ENCODE data around the gene CCDC70.

CCDC70 gene

GRCh38 chr13:51879133-51879532 lies 17.4 kb downstream of the CCDC70 start:
- TF ChIP-seq, protein P1, sequence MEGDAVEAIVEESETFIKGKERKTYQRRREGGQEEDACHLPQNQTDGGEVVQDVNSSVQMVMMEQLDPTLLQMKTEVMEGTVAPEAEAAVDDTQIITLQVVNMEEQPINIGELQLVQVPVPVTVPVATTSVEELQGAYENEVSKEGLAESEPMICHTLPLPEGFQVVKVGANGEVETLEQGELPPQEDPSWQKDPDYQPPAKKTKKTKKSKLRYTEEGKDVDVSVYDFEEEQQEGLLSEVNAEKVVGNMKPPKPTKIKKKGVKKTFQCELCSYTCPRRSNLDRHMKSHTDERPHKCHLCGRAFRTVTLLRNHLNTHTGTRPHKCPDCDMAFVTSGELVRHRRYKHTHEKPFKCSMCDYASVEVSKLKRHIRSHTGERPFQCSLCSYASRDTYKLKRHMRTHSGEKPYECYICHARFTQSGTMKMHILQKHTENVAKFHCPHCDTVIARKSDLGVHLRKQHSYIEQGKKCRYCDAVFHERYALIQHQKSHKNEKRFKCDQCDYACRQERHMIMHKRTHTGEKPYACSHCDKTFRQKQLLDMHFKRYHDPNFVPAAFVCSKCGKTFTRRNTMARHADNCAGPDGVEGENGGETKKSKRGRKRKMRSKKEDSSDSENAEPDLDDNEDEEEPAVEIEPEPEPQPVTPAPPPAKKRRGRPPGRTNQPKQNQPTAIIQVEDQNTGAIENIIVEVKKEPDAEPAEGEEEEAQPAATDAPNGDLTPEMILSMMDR (IDR thresholded peaks at IDR 0.05): no peak
- Histone ChIP-seq H3K9me3 (no peaks in the 10 kb centered on the region), H3K36me3 (no peaks in the 10 kb centered on the region), H3K4me3 (no peak overlapping the region), H3K4me1 (no peaks in the 10 kb centered on the region), H3K27ac (no peak overlapping the region), H3K27me3 (no peaks in the 10 kb centered on the region)
- no peak for DNase-seq
- intact Hi-C loops (cut with DNase I; ENCODE audit: low total_unique reads): no loop called here

DNA sequence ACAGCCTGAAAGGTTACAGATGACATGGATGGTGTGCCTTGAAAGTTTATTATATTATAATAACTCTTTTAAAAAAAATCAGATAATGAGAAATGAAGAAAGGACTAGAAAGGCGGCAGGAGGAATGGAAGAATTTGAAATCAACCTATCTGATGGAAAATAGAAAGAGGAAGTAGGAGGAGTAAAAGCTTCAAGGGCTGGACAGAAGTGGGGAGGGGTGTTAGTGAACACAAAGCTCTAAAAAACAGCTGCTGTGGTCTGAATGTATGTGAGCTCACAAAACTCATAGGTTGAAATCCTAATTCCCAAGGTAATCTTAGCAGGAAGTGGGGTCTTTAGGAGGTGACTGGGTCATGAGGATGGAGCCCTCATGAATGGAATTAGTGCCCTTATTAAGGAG lies 19.5 kb downstream of the CCDC70 start:
- no peaks in the 10 kb centered on the region for H3K4me1 ChIP-seq
- H3K36me3 ChIP-seq: no peaks in the 10 kb centered on the region
- TF ChIP-seq, protein P1 (IDR thresholded peaks at IDR 0.05): no peak
- no peak overlapping the region for H3K27ac ChIP-seq
- H3K27me3 ChIP-seq: no peaks in the 10 kb centered on the region
- intact Hi-C loops (cut with DNase I; ENCODE audit: low total_unique reads): no loop called here
- H3K4me3 ChIP-seq: no peak overlapping the region
- no peak for DNase-seq
- H3K9me3 ChIP-seq: no peaks in the 10 kb centered on the region

- Histone ChIP-seq H3K4me3 (no peak overlapping the region), H3K9me3 (no peaks in the 10 kb centered on the region), H3K36me3 (no peaks in the 10 kb centered on the region), H3K4me1 (no peaks in the 10 kb centered on the region), H3K27me3 (no peaks in the 10 kb centered on the region), H3K27ac (no peak overlapping the region)
- TF ChIP-seq, protein P1 (IDR thresholded peaks at IDR 0.05): no peak
- intact Hi-C loops (cut with DNase I; ENCODE audit: low total_unique reads): no loop called here
- no peak for DNase-seq
These were observed 20.9 kb downstream of the CCDC70 start for GRCh38 chr13:51882570-51883225.

DNA sequence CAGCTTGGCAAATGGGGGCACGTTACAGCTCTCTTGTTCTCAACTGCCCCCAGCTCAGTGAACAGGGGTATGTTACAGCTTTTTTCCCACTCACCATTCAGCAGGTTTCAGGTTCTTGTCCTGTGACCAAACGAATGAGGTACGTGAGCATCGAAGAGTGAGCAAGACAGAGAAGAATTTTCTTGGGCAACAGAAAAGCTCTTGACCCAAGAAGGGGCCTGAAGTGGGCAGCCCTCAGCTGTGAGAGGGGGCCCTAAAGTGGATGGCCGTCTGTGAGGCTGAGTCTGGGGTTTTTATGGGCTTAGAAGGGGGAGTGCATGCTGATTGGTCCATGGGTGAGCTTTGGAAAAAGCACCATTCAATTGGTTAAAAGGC lies 21.4 kb downstream of the CCDC70 start:
- DNase-seq: no peak
- TF ChIP-seq, protein P1 (IDR thresholded peaks at IDR 0.05): no peak
- Histone ChIP-seq H3K36me3 (no peaks in the 10 kb centered on the region), H3K27ac (no peak overlapping the region), H3K27me3 (no peaks in the 10 kb centered on the region), H3K4me1 (no peaks in the 10 kb centered on the region), H3K4me3 (no peak overlapping the region), H3K9me3 (no peaks in the 10 kb centered on the region)
- intact Hi-C loops (cut with DNase I; ENCODE audit: low total_unique reads): no loop called here

DNA sequence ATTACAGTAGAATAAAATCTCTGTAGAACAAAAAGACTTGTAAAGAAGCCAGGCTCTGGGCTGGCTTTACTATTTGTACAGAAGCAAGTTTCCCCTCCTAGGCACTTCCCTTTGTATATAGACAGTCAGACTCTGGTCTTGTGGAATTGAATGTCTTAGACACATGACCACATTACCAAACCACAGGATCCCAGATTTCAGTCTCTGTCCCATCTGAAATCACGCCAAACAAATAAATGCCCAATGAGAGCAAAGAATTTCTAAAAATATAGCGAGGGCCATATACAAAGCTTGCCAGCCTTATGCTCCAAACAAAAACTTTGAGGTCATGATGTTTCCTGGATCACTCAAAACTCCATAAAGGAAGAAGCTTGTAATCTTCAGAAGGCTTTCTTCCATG lies 23.9 kb downstream of the CCDC70 start:
- TF ChIP-seq, protein P1 (IDR thresholded peaks at IDR 0.05): no peak
- intact Hi-C loops (cut with DNase I; ENCODE audit: low total_unique reads): no loop called here
- Histone ChIP-seq H3K9me3 (no peaks in the 10 kb centered on the region), H3K36me3 (no peaks in the 10 kb centered on the region), H3K4me1 (no peaks in the 10 kb centered on the region), H3K27me3 (no peaks in the 10 kb centered on the region), H3K4me3 (no peak overlapping the region), H3K27ac (no peak overlapping the region)
- DNase-seq: no peak

DNA sequence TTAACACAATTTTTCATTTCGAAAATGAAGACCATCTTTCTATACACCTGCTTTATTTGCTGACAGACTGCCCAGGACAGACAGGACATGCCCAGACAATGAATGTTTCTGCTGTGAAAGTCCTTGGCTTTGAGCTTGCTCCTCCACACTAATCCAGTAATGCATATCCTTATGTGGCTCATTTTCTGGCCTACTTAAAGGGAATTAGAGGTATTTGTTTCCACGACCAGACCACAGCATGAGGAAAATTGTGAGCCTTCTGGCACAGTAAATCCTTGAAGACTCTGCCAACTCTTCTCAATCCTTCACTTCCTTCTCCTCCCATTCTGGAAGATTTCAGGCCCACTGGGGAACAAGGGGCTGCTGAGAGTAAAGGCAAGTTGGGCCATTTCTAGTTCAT lies 25.7 kb downstream of the CCDC70 start:
- no peaks in the 10 kb centered on the region for H3K4me1 ChIP-seq
- no peaks in the 10 kb centered on the region for H3K36me3 ChIP-seq
- intact Hi-C loops (cut with DNase I; ENCODE audit: low total_unique reads): no loop called here
- no peaks in the 10 kb centered on the region for H3K27me3 ChIP-seq
- DNase-seq: no peak
- H3K27ac ChIP-seq: no peak overlapping the region
- TF ChIP-seq, protein P1 (IDR thresholded peaks at IDR 0.05): no peak
- H3K4me3 ChIP-seq: no peak overlapping the region
- no peaks in the 10 kb centered on the region for H3K9me3 ChIP-seq

Data from tibial artery (tissue), 4 donors.